Adrenal gland (tissue), 5 donors: ENCODE data around the gene MYBBP1A.

Source experiments
- CTCF ChIP-seq, 6 experiments: fragments of 450-650 bp in 4 of 6; fragments of 200-600 bp in 2 of 6; sonication (generic) in 1 of 6; IDR thresholded peaks; 1 replicate in 5 of 6; 2 replicates in 1 of 6; pipeline versions ENCODE4 v1.5.1 to v1.8.0; 2016 to 2021; ENCODE audit warnings: antibody characterized with exemption in 6 of 6, mild to moderate bottlenecking in 2 of 6, moderate library complexity in 1 of 6
- POLR2A ChIP-seq, 2 donors: fragments of 450-650 bp; IDR thresholded peaks; one replicate each; pipeline ENCODE4 v1.6.1; 2017; ENCODE audit warnings: antibody characterized with exemption in 2 of 2, mild to moderate bottlenecking in 2 of 2, moderate library complexity in 1 of 2
- donor health status: DM: no; HTN: no; CAD: no.

DNA sequence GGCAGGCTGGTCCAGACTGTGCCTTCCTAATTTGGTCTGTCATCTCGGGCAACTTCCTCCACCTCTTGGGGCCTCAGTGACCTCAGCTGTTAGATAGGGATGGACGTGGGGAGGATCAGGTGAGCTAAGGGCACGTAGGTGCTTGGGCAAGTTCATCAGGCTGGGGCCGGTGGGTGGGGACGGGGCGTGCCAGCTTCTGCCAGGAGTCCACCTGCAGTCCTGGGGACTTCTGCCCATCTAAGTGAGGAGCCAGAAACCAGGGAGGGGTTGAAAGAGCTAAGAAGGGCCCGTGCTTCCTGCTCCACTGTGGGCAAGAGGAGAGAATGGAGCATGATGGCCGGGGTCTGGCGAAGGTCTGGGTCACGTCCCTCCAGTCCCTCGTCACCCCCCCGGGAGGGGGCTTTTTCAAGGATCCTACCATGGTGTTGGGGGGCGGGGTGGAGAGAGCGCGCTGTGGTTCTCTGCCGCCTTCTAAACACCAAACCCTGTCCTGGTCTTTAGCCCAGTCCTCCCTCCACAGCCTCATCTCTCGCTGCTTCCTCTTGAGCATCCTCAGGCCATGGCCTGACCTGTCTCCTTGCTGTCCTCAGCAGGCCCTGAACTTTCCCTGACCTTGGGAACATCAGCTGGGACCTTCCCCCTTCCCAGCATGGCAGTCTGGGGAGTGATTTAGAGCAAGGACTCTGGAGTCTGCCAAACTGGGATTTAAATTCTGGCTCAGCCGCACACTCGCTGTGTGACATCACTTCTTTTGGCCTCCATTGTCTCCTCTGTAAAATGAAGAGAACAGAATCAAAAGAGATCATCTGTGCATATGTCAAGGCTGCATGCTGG lies 34.9 kb downstream of the MYBBP1A start:
- TF ChIP-seq CTCF (IDR thresholded peaks at IDR 0.05) (no peak), POLR2A (IDR thresholded peaks at IDR 0.05) (no peak)
